Left cardiac atrium (tissue), 4 donors: ENCODE results near the gene SLC43A1. TPM values are rescaled to one million over a fixed set of nuclear protein-coding genes. Genes with fewer than 3 reads are reported as not detected.
"Not testable (repeated sequence)": the region's sequence is repeated elsewhere in the genome, so short reads cannot be mapped to it uniquely, and the experiment has no call there.

Source experiments
- ATAC-seq, 2 donors: fragments of 200-7000 bp; cut with Tn5 transposase; one replicate each; pipeline ENCODE4 v1.9.1; 2020; ENCODE audit warnings: mild to moderate bottlenecking in 2 of 2, moderate library complexity in 2 of 2
- DNase-seq: peaks from one replicate; pipeline ENCODE4 v3.0.0-alpha.2; 2020
- intact Hi-C, 2 donors: fragments of 100-400 bp; cut with DNase I; formaldehyde crosslinking; loops; one replicate each; pipeline versions ENCODE4 v1.14.1 to v1.15.1; 2022 to 2023
- long read RNA-seq: library from polyadenylated mRNA; unstranded; transcript quantifications from one replicate; pipeline ENCODE4 v2.0.0, GENCODE V29; 2021
- total RNA-seq, 2 donors: library from RNA; stranded (reverse); fragmentation: NEBNext Ultra II Directional; extraction: Animal tissue kit (Norgen Biotek cat#: 25700); gene quantifications; one replicate each; pipeline ENCODE4 v1.2.1, GENCODE V29; 2021
- donor health status: DM: no; HTN: yes; CAD: no.
- donor health status: DM: no; HTN: yes; CAD: no; lungs with severe emphysema.
- donor health status: DM: yes; HTN: yes; CAD: no.
- donor health status: Dilated cardiomyopathy.

Gene SLC43A1
- 1 to 10 TPM; 5.8 to 7.2 TPM for total RNA-seq
- long read RNA-seq, partial matches to known transcripts, result 1 of 10 reads
- long read RNA-seq, other reads (novel, unspliced or antisense), result 6 of 10 reads

GRCh38 chr11:57515332-57516060, at the start of gene SLC43A1:
Gene SLC43A1, minus strand, starts transcription at chr11:57515702. Its CDS starts 1,591 bp downstream, at chr11:57514111.
- peak; percentile 81 to 83 for ATAC-seq
- intact Hi-C loops, result no loop called here
- DNase-seq, result peak; percentile 74

GRCh38 chr11:57562596-57562995, 47.1 kb upstream of the SLC43A1 start:
- ATAC-seq (no peak), DNase-seq (no peak)
- intact Hi-C loops, result no loop called here

GRCh38 chr11:57560146-57560545, 44.6 kb upstream of the SLC43A1 start:
- DNase-seq (no peak), ATAC-seq (no peak)
- intact Hi-C loops, result no loop called here

- ATAC-seq, result no peak
- intact Hi-C loops, result no loop called here
- no peak for DNase-seq
These were observed 40.5 kb upstream of the SLC43A1 start for GRCh38 chr11:57556041-57556440.

GRCh38 chr11:57555393-57555792, 39.9 kb upstream of the SLC43A1 start:
- DNase-seq (no peak), ATAC-seq (no peak)
- intact Hi-C loops, result no loop called here

GRCh38 chr11:57552479-57552878, 37.0 kb upstream of the SLC43A1 start:
- ATAC-seq (no peak), DNase-seq (no peak)
- intact Hi-C loops, result no loop called here

GRCh38 chr11:57551941-57552340, 36.4 kb upstream of the SLC43A1 start:
- intact Hi-C loops, result no loop called here
- DNase-seq (no peak), ATAC-seq (no peak)

GRCh38 chr11:57549983-57550382, 34.5 kb upstream of the SLC43A1 start:
- DNase-seq (no peak), ATAC-seq (no peak)
- intact Hi-C loops, result no loop called here

GRCh38 chr11:57547854-57548377, 32.4 kb upstream of the SLC43A1 start:
- intact Hi-C loops, result no loop called here
- no peak for DNase-seq
- ATAC-seq, result peak; percentile 29 to 58

GRCh38 chr11:57546869-57547475, 31.5 kb upstream of the SLC43A1 start:
- DNase-seq (no peak), ATAC-seq (peak; percentile 9 to 55)
- intact Hi-C loops, result no loop called here

GRCh38 chr11:57546451-57546850, 30.9 kb upstream of the SLC43A1 start:
- no peak for DNase-seq
- ATAC-seq, result no peak
- intact Hi-C loops, result no loop called here

GRCh38 chr11:57545883-57546282, 30.4 kb upstream of the SLC43A1 start:
- intact Hi-C loops, result no loop called here
- no peak for DNase-seq

GRCh38 chr11:57544566-57544965, 29.1 kb upstream of the SLC43A1 start:
- ATAC-seq (no peak), DNase-seq (no peak)
- intact Hi-C loops, result no loop called here

More at GRCh38 chr11:57545883-57546282, 30.4 kb upstream of the SLC43A1 start:
- ATAC-seq, result no peak

GRCh38 chr11:57543593-57543992, 28.1 kb upstream of the SLC43A1 start:
- intact Hi-C loops, result no loop called here
- no peak for DNase-seq

GRCh38 chr11:57542582-57542981, 27.1 kb upstream of the SLC43A1 start:
- intact Hi-C loops, result no loop called here
- ATAC-seq (no peak), DNase-seq (no peak)

More at GRCh38 chr11:57543593-57543992, 28.1 kb upstream of the SLC43A1 start:
- no peak for ATAC-seq

GRCh38 chr11:57541169-57541568, 25.7 kb upstream of the SLC43A1 start:
- intact Hi-C loops, result no loop called here
- ATAC-seq (peak; percentile 76 to 82), DNase-seq (no peak)

GRCh38 chr11:57539342-57539741, 23.8 kb upstream of the SLC43A1 start:
- intact Hi-C loops, result no loop called here
- ATAC-seq, result peak in 1 of 2 donors; percentile 60

GRCh38 chr11:57536947-57537619, 21.6 kb upstream of the SLC43A1 start, which contains the start of gene SMTNL1:
Gene SMTNL1, plus strand, starts transcription at chr11:57537595. Its CDS starts 5,048 bp downstream, at chr11:57542643.
- DNase-seq, result no peak
- intact Hi-C loops, result no loop called here
- no peak for ATAC-seq

More at GRCh38 chr11:57539342-57539741, 23.8 kb upstream of the SLC43A1 start:
- DNase-seq, result no peak

GRCh38 chr11:57534449-57534848, 18.9 kb upstream of the SLC43A1 start:
- ATAC-seq, DNase-seq, intact Hi-C loops: not testable (repeated sequence)
